HepG2 (cell line): Measurements from ENCODE around the gene CARD8. TPM values are rescaled to one million over a fixed set of nuclear protein-coding genes. Genes with fewer than 3 reads are reported as not detected.
A peak's percentile ranks its signal among the peaks of the same experiment; 100 is the strongest.

Source experiments
- BCL6 ChIP-seq: IDR thresholded peaks from 2 replicates; pipeline ENCODE4 v1.6.1; 2016; ENCODE audit warnings: missing genetic modification reagents, missing compliant biosample characterization
- CEBPB ChIP-seq: IDR thresholded peaks from 2 replicates; pipeline ENCODE4 v1.6.1; 2011; ENCODE audit warnings: low read depth, low read length, improper control_type of control experiment, borderline replicate concordance
- ETV6 ChIP-seq: sonication (generic); formaldehyde crosslinking; conservative IDR thresholded peaks from 2 replicates; pipeline ENCODE4 v1.4.0; 2020; ENCODE audit warnings: missing genetic modification reagents
- KDM5B ChIP-seq: sonication (generic); formaldehyde crosslinking; IDR thresholded peaks from 2 replicates; pipeline ENCODE4 v1.4.0; 2020; ENCODE audit warnings: missing genetic modification reagents, mild to moderate bottlenecking, borderline replicate concordance
- SALL1 ChIP-seq: sonication (generic); formaldehyde crosslinking; IDR thresholded peaks from 2 replicates; pipeline ENCODE4 v1.8.0; 2022; ENCODE audit warnings: mild to moderate bottlenecking, missing genetic modification reagents
- TCF7L2 ChIP-seq: IDR thresholded peaks from 2 replicates; pipeline ENCODE4 v1.6.1; 2011; ENCODE audit warnings: mild to moderate bottlenecking, low read depth, low read length, moderate library complexity
- ZBTB8A ChIP-seq: sonication (generic); formaldehyde crosslinking; IDR thresholded peaks from 2 replicates; pipeline ENCODE4 v1.4.0; 2020; ENCODE audit warnings: mild to moderate bottlenecking, low read depth, missing genetic modification reagents, borderline replicate concordance
- ZNF326 ChIP-seq: sonication (generic); formaldehyde crosslinking; IDR thresholded peaks from 2 replicates; pipeline ENCODE4 v1.4.0; 2020; ENCODE audit warnings: missing genetic modification reagents, borderline replicate concordance
- ZNF34 ChIP-seq: sonication (generic); formaldehyde crosslinking; IDR thresholded peaks from 2 replicates; pipeline ENCODE4 v1.4.0; 2020; ENCODE audit warnings: mild to moderate bottlenecking, missing genetic modification reagents, borderline replicate concordance
- ZNF543 ChIP-seq: sonication (generic); formaldehyde crosslinking; IDR thresholded peaks from 2 replicates; pipeline ENCODE4 v1.4.0; 2020; ENCODE audit warnings: mild to moderate bottlenecking, missing genetic modification reagents
- ZNF839 ChIP-seq: sonication (generic); formaldehyde crosslinking; IDR thresholded peaks from 2 replicates; pipeline ENCODE4 v1.4.0; 2020; ENCODE audit warnings: missing genetic modification reagents, mild to moderate bottlenecking, borderline replicate concordance
- ZSCAN29 ChIP-seq: sonication (generic); formaldehyde crosslinking; conservative IDR thresholded peaks from 2 replicates; pipeline ENCODE4 v1.4.0; 2020; ENCODE audit warnings: mild to moderate bottlenecking, missing genetic modification reagents
- polyA plus RNA-seq, 8 experiments: library from polyadenylated mRNA; depleted of rRNA in 3 of 8; stranded (reverse) in 7 of 8; unstranded in 1 of 8; fragments of >200 nt; fragmentation: Illumina TruSeq in 4 of 8; extraction: Trizol in 4 of 8; gene quantifications; 2 replicates each; pipeline versions ENCODE4 v1.2.1 to v1.2.3, GENCODE V29; 2011 to 2016; ENCODE audit warnings: low read depth in 4 of 8, missing spikeins in 1 of 8, mixed read lengths in 1 of 8; ENCODE audit not compliant: insufficient read depth in 1 of 8
- total RNA-seq, 5 experiments: library from RNA; depleted of rRNA; stranded (reverse); fragments of >200 nt; fragmentation: Illumina TruSeq; extraction: Trizol; gene quantifications; 2 replicates each; pipeline ENCODE4 v1.2.3, GENCODE V29; 2016; ENCODE audit warnings: low read depth in 1 of 5
- TF ChIP-seq, protein P1 (sequence below): sonication (generic); formaldehyde crosslinking; IDR thresholded peaks from 2 replicates; pipeline ENCODE4 v1.8.0; 2022; ENCODE audit warnings: missing genetic modification reagents, mild to moderate bottlenecking, inconsistent platforms, borderline replicate concordance
- TF ChIP-seq, protein P2 (sequence below): sonication (generic); formaldehyde crosslinking; IDR thresholded peaks from 2 replicates; pipeline ENCODE4 v1.9.0; 2022; ENCODE audit warnings: low read depth, missing genetic modification reagents
- TF ChIP-seq, protein P3 (sequence below): sonication (generic); formaldehyde crosslinking; IDR thresholded peaks from 2 replicates; pipeline ENCODE4 v1.8.1; 2023; ENCODE audit warnings: missing genetic modification reagents, mild to moderate bottlenecking, borderline replicate concordance
- TF ChIP-seq, protein P4 (sequence below): IDR thresholded peaks from 2 replicates; pipeline ENCODE4 v1.6.1; 2016; ENCODE audit warnings: missing compliant biosample characterization, missing genetic modification reagents, borderline replicate concordance
- TF ChIP-seq, protein P5 (sequence below): sonication (generic); formaldehyde crosslinking; IDR thresholded peaks from 2 replicates; pipeline ENCODE4 v1.8.0; 2022; ENCODE audit warnings: mild to moderate bottlenecking, missing genetic modification reagents
- TF ChIP-seq, protein P6 (sequence below): IDR thresholded peaks from 2 replicates; pipeline ENCODE4 v1.6.1; 2016; ENCODE audit warnings: missing compliant biosample characterization, missing genetic modification reagents, borderline replicate concordance
- TF ChIP-seq, protein P7 (sequence below): sonication (generic); formaldehyde crosslinking; IDR thresholded peaks from 2 replicates; pipeline ENCODE4 v1.8.1; 2023; ENCODE audit warnings: mild to moderate bottlenecking, missing genetic modification reagents, borderline replicate concordance
- TF ChIP-seq, protein P8 (sequence below): sonication (generic); formaldehyde crosslinking; IDR thresholded peaks from 2 replicates; pipeline ENCODE4 v1.5.0; 2020; ENCODE audit warnings: mild to moderate bottlenecking, missing genetic modification reagents

Gene CARD8
- total and polyA plus RNA-seq, 2 of the 13 experiments (the other 11 are each of a cell fraction or from before 2014, with no cell fraction given), result 15.0 to 19.2 TPM

DNA sequence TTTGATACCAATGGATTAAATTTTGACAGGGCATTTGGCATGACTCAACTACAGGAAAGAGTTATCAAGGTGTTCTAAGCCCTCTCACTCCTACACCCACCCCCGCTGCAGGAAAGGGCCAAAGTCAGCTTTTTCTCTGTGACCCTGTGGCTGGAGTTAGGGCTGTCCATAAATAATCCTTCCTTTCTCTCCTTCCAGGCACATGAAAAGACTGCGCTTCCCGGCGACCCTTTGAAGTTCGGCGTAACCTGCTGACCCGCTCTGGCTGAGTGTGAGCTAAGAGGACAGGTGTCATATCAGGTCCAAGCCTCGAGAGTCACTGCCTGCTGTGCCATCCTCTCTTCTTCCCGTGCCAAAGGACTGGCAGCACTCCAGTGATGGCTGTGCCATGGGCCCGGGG, 39.7 kb upstream of the CARD8 start (continued):
- TF ChIP-seq, protein P1, sequence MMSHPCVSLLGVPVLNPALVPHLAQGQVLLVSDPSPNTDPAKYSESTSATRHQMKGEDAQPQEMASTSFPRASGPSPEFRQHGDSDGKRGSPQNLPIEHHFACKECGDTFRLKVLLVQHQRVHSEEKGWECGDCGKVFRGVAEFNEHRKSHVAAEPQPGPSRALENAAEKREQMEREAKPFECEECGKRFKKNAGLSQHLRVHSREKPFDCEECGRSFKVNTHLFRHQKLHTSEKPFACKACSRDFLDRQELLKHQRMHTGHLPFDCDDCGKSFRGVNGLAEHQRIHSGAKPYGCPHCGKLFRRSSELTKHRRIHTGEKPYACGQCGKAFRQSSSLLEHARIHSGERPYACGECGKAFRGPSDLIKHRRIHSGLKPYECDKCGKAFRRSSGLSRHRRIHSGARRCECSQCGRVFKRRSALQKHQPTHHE (CRISPR knock-in tag), result no peak
- TF ChIP-seq, protein P2, sequence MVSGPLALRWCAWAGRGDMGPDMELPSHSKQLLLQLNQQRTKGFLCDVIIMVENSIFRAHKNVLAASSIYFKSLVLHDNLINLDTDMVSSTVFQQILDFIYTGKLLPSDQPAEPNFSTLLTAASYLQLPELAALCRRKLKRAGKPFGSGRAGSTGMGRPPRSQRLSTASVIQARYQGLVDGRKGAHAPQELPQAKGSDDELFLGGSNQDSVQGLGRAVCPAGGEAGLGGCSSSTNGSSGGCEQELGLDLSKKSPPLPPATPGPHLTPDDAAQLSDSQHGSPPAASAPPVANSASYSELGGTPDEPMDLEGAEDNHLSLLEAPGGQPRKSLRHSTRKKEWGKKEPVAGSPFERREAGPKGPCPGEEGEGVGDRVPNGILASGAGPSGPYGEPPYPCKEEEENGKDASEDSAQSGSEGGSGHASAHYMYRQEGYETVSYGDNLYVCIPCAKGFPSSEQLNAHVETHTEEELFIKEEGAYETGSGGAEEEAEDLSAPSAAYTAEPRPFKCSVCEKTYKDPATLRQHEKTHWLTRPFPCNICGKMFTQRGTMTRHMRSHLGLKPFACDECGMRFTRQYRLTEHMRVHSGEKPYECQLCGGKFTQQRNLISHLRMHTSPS (CRISPR knock-in tag), result peak; percentile 43; the same call in 1 of the 2 replicates
- TF ChIP-seq, protein P3, sequence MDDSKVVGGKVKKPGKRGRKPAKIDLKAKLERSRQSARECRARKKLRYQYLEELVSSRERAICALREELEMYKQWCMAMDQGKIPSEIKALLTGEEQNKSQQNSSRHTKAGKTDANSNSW, result no peak
- TF ChIP-seq, protein P4, sequence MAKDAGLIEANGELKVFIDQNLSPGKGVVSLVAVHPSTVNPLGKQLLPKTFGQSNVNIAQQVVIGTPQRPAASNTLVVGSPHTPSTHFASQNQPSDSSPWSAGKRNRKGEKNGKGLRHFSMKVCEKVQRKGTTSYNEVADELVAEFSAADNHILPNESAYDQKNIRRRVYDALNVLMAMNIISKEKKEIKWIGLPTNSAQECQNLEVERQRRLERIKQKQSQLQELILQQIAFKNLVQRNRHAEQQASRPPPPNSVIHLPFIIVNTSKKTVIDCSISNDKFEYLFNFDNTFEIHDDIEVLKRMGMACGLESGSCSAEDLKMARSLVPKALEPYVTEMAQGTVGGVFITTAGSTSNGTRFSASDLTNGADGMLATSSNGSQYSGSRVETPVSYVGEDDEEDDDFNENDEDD, result no peak
- TF ChIP-seq, protein P5, sequence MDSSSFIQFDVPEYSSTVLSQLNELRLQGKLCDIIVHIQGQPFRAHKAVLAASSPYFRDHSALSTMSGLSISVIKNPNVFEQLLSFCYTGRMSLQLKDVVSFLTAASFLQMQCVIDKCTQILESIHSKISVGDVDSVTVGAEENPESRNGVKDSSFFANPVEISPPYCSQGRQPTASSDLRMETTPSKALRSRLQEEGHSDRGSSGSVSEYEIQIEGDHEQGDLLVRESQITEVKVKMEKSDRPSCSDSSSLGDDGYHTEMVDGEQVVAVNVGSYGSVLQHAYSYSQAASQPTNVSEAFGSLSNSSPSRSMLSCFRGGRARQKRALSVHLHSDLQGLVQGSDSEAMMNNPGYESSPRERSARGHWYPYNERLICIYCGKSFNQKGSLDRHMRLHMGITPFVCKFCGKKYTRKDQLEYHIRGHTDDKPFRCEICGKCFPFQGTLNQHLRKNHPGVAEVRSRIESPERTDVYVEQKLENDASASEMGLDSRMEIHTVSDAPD, result peak; percentile 87
- no peak for TF ChIP-seq CEBPB
- TF ChIP-seq ZNF34 (CRISPR knock-in tag), result no peak
- TF ChIP-seq, protein P6, sequence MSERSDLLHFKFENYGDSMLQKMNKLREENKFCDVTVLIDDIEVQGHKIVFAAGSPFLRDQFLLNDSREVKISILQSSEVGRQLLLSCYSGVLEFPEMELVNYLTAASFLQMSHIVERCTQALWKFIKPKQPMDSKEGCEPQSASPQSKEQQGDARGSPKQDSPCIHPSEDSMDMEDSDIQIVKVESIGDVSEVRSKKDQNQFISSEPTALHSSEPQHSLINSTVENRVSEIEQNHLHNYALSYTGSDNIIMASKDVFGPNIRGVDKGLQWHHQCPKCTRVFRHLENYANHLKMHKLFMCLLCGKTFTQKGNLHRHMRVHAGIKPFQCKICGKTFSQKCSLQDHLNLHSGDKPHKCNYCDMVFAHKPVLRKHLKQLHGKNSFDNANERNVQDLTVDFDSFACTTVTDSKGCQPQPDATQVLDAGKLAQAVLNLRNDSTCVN, result no peak
- no peak for TF ChIP-seq ETV6
- peak; percentile 85 for TF ChIP-seq BCL6 (CRISPR knock-in tag)
- no peak for TF ChIP-seq KDM5B (CRISPR knock-in tag)
- TF ChIP-seq, protein P7, sequence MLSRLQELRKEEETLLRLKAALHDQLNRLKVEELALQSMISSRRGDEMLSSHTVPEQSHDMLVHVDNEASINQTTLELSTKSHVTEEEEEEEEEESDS, result no peak
- no peak for TF ChIP-seq ZBTB8A (CRISPR knock-in tag)
- no peak for TF ChIP-seq ZSCAN29 (CRISPR knock-in tag)
- TF ChIP-seq TCF7L2, result peak; percentile 70
- TF ChIP-seq SALL1, result peak; percentile 33; the same call in 1 of the 2 replicates
- no peak for TF ChIP-seq ZNF543 (CRISPR knock-in tag)
- TF ChIP-seq ZNF326, result no peak
- TF ChIP-seq, protein P8, sequence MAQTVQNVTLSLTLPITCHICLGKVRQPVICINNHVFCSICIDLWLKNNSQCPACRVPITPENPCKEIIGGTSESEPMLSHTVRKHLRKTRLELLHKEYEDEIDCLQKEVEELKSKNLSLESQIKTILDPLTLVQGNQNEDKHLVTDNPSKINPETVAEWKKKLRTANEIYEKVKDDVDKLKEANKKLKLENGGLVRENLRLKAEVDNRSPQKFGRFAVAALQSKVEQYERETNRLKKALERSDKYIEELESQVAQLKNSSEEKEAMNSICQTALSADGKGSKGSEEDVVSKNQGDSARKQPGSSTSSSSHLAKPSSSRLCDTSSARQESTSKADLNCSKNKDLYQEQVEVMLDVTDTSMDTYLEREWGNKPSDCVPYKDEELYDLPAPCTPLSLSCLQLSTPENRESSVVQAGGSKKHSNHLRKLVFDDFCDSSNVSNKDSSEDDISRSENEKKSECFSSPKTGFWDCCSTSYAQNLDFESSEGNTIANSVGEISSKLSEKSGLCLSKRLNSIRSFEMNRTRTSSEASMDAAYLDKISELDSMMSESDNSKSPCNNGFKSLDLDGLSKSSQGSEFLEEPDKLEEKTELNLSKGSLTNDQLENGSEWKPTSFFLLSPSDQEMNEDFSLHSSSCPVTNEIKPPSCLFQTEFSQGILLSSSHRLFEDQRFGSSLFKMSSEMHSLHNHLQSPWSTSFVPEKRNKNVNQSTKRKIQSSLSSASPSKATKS (CRISPR knock-in tag), result no peak
- TF ChIP-seq ZNF839 (CRISPR knock-in tag), result no peak
